ACC112 (cell line): ENCODE data around the gene MIEF1.
"Not testable (repeated sequence)": the region's sequence is repeated elsewhere in the genome, so short reads cannot be mapped to it uniquely, and the experiment has no call there.

Experiments
- H2AFZ ChIP-seq: fragments of 200-600 bp; sonication (generic); one replicate; pipeline ENCODE4 v1.6.0; 2017; ENCODE audit warnings: antibody characterized with exemption, low read length; ENCODE audit not compliant: unreplicated experiment
- H3K27ac ChIP-seq: fragments of 200-600 bp; sonication (generic); 2 replicates; pipeline ENCODE4 v1.5.1; 2014; ENCODE audit warnings: low read depth, mild to moderate bottlenecking, antibody characterized with exemption, low read length, moderate library complexity
- H3K27me3 ChIP-seq: fragments of 200-600 bp; sonication (generic); 2 replicates; pipeline ENCODE4 v1.6.1; 2014; ENCODE audit warnings: mild to moderate bottlenecking, antibody characterized with exemption, low read length, moderate library complexity, mixed read lengths; ENCODE audit not compliant: insufficient read depth
- H3K36me3 ChIP-seq: fragments of 200-600 bp; sonication (generic); 2 replicates; pipeline ENCODE4 v1.6.1; 2016; ENCODE audit warnings: mild to moderate bottlenecking, antibody characterized with exemption, low read length, moderate library complexity, mixed read lengths; ENCODE audit not compliant: insufficient read depth
- H3K4me1 ChIP-seq: fragments of 200-600 bp; sonication (generic); one replicate; pipeline ENCODE4 v1.6.1; 2016; ENCODE audit warnings: low read length, mixed read lengths; ENCODE audit not compliant: insufficient read depth, unreplicated experiment, control insufficient read depth
- H3K4me3 ChIP-seq: fragments of 200-600 bp; sonication (generic); 2 replicates; pipeline ENCODE4 v1.5.1; 2014; ENCODE audit warnings: mild to moderate bottlenecking, low read depth, low read length
- H3K79me2 ChIP-seq: fragments of 200-600 bp; sonication (generic); one replicate; pipeline ENCODE4 v1.6.0; 2016; ENCODE audit warnings: low read length; ENCODE audit not compliant: control insufficient read depth, unreplicated experiment, insufficient read depth

MIEF1 gene

DNA sequence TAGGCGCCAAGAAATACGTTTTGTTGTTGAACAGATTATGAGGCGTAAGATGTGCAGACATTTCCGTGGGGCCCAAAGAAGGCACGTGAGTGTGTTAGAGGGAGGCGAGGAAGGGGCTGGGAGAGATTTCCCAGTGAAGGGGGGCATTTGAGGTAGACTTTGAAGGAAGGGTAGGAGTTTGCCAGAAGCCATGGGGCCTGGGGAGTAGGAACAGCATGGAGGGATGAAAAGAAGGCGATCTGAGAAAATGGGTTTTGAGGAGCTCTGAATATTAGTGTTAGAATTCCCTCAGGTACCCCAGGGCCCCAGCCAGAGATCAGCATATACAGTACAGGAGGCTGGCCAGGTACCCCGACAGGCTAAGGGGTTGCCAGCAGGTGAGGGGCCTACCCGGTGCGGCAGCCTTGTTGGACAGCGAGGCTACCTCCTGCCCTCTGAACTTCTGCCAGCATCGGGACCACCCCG, 414 bp upstream of the MIEF1 start:
- no peak overlapping the region for H3K27ac ChIP-seq
- no peaks in the 10 kb centered on the region for H3K36me3 ChIP-seq
- peaks cover 12% of the 10 kb centered on the region for H3K4me1 ChIP-seq
- peaks cover 36% of the 10 kb centered on the region for H3K79me2 ChIP-seq
- H2AFZ ChIP-seq: peak overlapping the region; percentile 46
- peak overlapping the region; percentile 89 for H3K4me3 ChIP-seq
- no peaks in the 10 kb centered on the region for H3K27me3 ChIP-seq

DNA sequence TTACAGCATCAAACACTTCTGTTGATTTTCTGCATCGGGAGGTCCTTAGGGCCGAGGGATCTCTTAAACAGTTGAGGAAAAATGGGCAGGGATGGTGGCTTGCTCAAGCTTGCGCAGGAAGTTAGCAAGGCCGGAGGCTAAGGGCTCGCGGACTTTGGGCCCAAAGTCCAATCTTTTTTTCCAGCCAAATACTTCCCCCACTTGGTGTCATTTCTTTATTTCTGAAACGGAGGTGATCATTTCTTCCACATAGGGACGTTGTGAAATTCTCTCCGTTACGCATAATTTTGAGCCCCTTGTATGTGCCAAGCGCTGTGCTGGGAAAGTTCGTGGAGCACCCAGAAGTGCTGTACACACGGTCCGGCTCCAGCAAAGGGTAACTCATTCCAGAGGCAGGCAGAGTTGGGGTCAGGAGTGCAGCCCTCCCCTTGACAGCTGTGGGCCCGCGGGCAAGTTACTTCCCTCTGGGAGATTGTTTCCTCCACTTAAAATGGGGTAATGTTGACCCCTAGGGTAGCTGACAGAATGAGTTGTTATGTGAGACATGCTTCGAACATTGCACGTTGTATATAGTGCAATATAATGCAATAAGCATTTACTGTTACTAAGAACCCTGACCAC, 809 bp downstream of the MIEF1 start:
- H3K79me2 ChIP-seq: peaks cover 39% of the 10 kb centered on the region
- H3K27ac ChIP-seq: no peak overlapping the region
- no peak overlapping the region for H2AFZ ChIP-seq
- no peaks in the 10 kb centered on the region for H3K36me3 ChIP-seq
- H3K4me3 ChIP-seq: peak overlapping the region; percentile 89
- peaks cover 12% of the 10 kb centered on the region for H3K4me1 ChIP-seq
- no peaks in the 10 kb centered on the region for H3K27me3 ChIP-seq

DNA sequence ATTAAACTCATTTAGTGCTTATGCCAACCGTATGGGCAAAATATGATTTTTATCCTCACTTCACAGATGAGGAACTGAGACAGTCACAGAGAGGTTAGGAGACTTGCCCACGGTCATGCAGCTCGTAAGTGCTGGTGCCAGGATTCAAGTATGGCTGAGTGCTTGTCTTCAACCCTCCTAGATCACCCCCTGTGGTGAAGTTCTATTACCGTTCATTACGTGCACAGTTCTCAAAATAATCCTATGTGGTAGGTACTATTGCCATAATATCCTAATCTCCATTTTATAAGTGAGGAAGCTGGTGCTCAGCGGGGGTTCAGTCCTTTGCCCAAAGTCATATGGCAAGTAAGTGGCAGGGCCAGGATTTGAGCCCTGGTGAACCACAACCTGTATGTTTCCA, 1.5 kb downstream of the MIEF1 start:
- Histone ChIP-seq H3K27me3 (no peaks in the 10 kb centered on the region), H2AFZ (no peak overlapping the region), H3K4me1 (peaks cover 12% of the 10 kb centered on the region), H3K27ac (no peak overlapping the region), H3K4me3 (peak overlapping the region; percentile 89), H3K79me2 (peaks cover 45% of the 10 kb centered on the region), H3K36me3 (no peaks in the 10 kb centered on the region)

DNA sequence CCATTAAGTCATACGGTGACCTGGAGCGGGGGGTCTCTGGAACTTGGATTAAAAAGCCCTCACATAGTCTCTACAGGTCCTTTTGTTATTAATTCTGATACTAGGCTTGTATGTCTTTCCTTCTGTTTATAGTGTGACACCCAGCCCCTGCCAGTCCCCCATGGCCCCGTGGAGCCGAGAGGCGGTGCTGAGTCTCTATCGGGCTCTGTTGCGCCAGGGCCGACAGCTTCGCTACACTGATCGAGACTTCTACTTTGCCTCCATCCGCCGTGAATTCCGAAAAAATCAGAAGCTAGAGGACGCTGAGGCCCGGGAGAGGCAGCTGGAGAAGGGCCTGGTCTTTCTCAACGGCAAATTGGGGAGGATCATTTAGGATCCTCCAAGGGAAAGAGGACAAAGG, 2.0 kb downstream of the MIEF1 start:
- no peak overlapping the region for H3K27ac ChIP-seq
- no peaks in the 10 kb centered on the region for H3K36me3 ChIP-seq
- H3K79me2 ChIP-seq: peaks cover 46% of the 10 kb centered on the region

DNA sequence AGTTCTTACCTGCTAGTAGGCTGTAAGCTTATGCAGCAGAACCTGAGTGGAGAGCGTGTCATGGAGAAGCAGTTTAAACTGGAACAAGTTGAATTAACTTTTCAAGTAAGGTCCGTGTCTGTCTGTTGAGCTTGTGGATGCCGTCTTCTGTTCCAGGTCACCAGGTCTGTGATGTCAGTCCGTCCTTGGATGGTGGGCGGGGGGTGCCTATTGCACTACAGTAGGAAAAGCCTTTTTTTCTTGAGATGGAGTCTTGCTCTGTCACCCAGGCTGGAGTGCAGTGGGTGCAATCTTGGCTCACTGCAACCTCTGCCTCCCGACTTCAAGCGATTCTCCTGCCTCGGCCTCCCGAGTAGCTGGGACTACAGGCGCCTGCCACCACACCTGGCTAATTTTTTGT, 4.9 kb downstream of the MIEF1 start:
- peaks cover 46% of the 10 kb centered on the region for H3K79me2 ChIP-seq
- not testable (repeated sequence) for H3K36me3 ChIP-seq, H3K27me3 ChIP-seq

More for the DNA sequence above, 2.0 kb downstream of the MIEF1 start:
- no peaks in the 10 kb centered on the region for H3K27me3 ChIP-seq
- H3K4me1 ChIP-seq: peaks cover 12% of the 10 kb centered on the region
- peak overlapping the region; percentile 89; the same call in 1 of the 2 replicates for H3K4me3 ChIP-seq
- no peak overlapping the region for H2AFZ ChIP-seq

DNA sequence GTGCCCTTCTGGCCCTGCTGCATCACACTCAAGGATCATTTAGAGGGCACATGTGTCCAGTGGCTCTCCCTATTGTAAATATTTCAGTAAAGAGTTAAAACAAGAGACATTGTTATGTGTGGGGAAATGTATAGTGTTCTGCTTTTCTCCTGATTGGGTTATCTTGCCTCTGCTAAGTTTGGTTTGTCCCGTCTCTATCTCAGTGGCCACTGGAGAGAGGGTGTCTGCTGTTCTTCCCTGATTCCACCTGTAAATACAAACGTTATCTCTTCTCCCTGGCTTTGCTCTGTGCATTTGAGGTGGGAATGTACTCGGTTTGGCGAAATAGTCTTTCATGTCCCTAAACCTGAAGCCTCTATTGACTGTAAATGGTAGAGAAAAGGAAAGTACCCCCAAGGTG, 6.3 kb downstream of the MIEF1 start:
- Histone ChIP-seq H3K36me3 (no peaks in the 10 kb centered on the region), H3K27ac (no peak overlapping the region), H3K79me2 (peaks cover 34% of the 10 kb centered on the region), H2AFZ (no peak overlapping the region), H3K4me1 (peaks cover 4% of the 10 kb centered on the region), H3K4me3 (no peak overlapping the region), H3K27me3 (no peaks in the 10 kb centered on the region)

More for the DNA sequence above, 4.9 kb downstream of the MIEF1 start:
- H3K4me3 ChIP-seq, H3K27ac ChIP-seq, H2AFZ ChIP-seq, H3K4me1 ChIP-seq: not testable (repeated sequence)

DNA sequence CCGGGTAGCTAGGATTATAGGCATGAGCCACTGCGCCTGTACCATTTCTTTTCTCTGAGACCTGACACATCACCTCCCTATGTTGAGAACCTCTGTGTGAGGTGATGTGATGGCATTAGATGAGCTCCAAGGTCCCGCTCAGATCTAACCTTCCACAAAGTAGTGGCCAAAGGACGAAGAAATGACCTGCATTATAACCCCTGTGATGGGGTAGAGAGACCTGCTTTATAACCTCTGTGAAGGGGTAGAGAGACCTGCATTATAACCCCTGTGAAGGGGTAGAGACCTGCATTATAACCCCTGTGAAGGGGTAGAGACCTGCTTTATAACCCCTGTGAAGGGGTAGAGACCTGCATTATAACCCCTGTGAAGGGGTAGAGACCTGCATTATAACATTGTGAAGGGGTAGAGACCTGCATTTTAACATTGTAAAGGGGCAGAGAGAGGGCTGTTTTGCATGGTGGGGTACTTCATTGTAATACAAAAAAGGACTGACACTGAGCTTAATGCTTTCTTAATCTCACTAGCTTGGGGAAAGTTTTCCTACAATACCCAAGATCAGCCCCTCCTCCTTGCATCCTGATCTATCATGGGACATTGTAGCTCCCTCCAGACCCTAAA, 8.5 kb downstream of the MIEF1 start:
- no peak overlapping the region for H3K27ac ChIP-seq
- peaks cover 7% of the 10 kb centered on the region for H3K4me1 ChIP-seq
- no peak overlapping the region for H3K4me3 ChIP-seq
- no peaks in the 10 kb centered on the region for H3K27me3 ChIP-seq
- peaks cover 17% of the 10 kb centered on the region for H3K79me2 ChIP-seq
- H2AFZ ChIP-seq: no peak overlapping the region
- H3K36me3 ChIP-seq: no peaks in the 10 kb centered on the region

DNA sequence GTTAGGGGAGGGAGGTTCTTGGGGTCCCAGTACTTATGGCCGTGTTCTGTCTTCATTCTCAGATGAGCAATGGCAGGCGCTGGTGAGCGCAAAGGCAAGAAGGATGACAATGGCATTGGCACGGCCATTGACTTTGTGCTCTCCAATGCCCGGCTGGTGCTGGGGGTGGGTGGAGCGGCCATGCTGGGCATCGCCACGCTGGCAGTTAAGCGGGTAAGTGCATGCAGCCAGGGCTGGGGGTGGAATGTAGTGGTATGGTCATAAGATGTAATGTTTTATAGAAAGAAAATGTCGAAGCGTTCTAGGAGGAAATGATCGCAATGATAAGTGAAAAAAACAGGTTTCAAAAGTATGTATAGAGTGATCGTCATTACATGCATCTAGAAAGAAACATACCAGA, 9.1 kb downstream of the MIEF1 start:
- Histone ChIP-seq H3K4me1 (peaks cover 13% of the 10 kb centered on the region), H2AFZ (no peak overlapping the region), H3K4me3 (no peak overlapping the region), H3K36me3 (no peaks in the 10 kb centered on the region), H3K27me3 (no peaks in the 10 kb centered on the region), H3K27ac (no peak overlapping the region), H3K79me2 (peaks cover 15% of the 10 kb centered on the region)

DNA sequence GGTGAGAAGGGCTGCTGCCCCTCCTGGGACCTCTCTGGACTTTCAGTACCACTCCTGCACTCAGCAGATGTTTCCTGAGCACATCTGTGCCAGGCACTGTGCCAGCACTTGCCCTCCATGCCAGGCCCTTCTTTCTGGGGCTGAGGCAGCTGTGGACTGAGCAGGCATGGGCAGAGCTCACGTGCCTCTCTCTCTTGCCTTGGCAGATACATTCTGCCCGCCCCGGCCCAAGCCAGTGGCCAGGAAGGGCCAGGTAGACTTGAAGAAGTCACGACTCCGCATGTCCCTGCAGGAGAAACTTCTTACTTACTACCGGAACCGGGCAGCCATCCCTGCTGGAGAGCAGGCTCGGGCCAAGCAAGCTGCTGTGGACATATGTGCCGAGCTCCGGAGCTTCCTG, 9.9 kb downstream of the MIEF1 start:
- H3K79me2 ChIP-seq: peaks cover 10% of the 10 kb centered on the region
- H3K36me3 ChIP-seq: no peaks in the 10 kb centered on the region
- H3K27ac ChIP-seq: no peak overlapping the region
- H2AFZ ChIP-seq: no peak overlapping the region
- H3K4me3 ChIP-seq: no peak overlapping the region
- peaks cover 13% of the 10 kb centered on the region for H3K4me1 ChIP-seq
- no peaks in the 10 kb centered on the region for H3K27me3 ChIP-seq

DNA sequence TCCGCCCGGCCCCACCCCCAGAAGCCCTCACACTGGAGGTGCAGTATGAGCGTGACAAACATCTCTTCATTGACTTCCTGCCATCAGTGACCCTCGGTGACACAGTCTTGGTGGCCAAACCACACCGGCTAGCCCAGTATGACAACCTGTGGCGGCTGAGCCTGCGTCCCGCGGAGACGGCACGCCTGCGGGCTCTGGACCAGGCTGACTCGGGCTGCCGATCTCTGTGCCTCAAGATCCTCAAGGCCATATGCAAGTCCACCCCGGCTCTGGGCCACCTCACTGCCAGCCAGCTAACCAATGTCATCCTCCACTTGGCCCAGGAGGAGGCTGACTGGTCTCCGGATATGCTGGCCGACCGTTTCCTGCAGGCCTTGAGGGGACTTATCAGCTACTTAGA, 11.7 kb downstream of the MIEF1 start:
- Histone ChIP-seq H2AFZ (no peak overlapping the region), H3K27me3 (no peaks in the 10 kb centered on the region), H3K79me2 (peaks cover 4% of the 10 kb centered on the region), H3K4me3 (no peak overlapping the region), H3K4me1 (peaks cover 24% of the 10 kb centered on the region), H3K36me3 (no peaks in the 10 kb centered on the region), H3K27ac (no peak overlapping the region)

DNA sequence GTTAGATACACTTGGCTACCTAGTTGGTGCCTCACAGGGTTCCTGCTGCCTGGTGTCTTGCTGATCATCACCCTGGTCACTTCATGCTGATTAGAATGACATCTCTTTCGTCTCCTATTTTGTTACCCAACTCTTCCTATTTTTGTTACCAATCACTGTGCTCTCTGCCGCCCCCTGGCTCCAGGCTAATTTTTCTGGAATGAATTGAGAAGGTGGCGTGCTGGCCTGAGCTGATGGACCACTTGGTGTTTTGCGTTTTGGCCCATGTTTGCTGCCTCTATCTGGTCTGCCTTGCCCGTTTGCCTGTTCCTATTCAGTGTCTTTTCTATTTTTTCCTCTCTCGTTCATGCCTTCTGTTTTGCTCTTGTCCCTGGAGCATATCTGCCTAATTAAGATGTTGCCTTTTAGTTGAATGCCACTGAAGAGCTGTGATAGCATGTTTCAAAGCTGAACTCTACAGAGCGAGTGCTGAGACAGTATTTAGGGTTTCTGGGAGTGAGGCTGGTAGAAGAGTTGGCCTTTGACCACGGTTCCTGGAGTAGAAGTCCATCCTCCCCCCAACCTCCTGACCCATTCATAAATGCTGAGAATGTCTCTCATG, 12.4 kb downstream of the MIEF1 start:
- no peak overlapping the region for H3K4me3 ChIP-seq
- H3K27me3 ChIP-seq: no peaks in the 10 kb centered on the region
- peaks cover 27% of the 10 kb centered on the region for H3K4me1 ChIP-seq
- H2AFZ ChIP-seq: no peak overlapping the region
- H3K27ac ChIP-seq: no peak overlapping the region
- peaks cover 4% of the 10 kb centered on the region for H3K79me2 ChIP-seq
- no peaks in the 10 kb centered on the region for H3K36me3 ChIP-seq
